ENCODE data around the gene ASB10. TPM values are rescaled to one million over a fixed set of nuclear protein-coding genes. Genes with fewer than 3 reads are reported as not detected.

ASB10 gene
- total RNA-seq, 2 experiments from 2014 or later, result not detected

- no peaks in the 10 kb centered on the region for H3K27me3 Mint-ChIP-seq
- H3K4me3 Mint-ChIP-seq, result no peak overlapping the region
- H3K9me3 Mint-ChIP-seq, result no peaks in the 10 kb centered on the region
- H3K36me3 Mint-ChIP-seq, result peaks cover 6% of the 10 kb centered on the region
- no peak overlapping the region for H3K27ac Mint-ChIP-seq
- H3K4me1 Mint-ChIP-seq (ENCODE audit: low read depth), result peaks cover 26% of the 10 kb centered on the region
- ChIA-PET POLR2A (no interaction called here), CTCF (interaction anchor here (0.8 to 1.0 kb wide), 2 partner anchors 36 to 142 kb away, joined by 3 to 4 read pairs; no protein-coding TSS in a partner anchor)
- DNase-seq, result no peak
- intact Hi-C loops (cut with micrococcal nuclease), result no loop called here
Observed at GRCh38 chr7:151208253-151208862, 21.3 kb upstream of the ASB10 start.

DNA sequence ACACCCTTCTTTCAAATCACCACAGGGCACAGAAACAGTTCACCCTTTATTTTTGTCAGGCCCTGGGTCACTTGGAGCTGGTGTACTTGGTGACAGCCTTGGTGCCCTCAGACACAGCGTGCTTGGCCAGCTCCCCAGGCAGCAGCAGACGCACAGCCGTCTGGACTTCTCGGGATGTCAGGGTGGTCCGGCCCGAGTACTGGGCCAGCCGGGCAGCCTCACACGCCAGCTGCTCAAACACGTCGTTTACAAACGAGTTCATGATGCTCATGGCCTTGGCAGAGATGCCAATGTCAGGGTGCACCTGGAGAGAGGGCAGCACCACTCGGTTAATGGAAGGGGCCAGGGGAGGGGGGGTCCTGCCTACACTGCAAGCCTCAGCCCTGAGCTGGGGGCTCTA lies 20.8 kb upstream of the ASB10 start:
- intact Hi-C loops (cut with micrococcal nuclease), result loop anchor here (2.0 kb wide), 1 partner anchor 37 kb away; no protein-coding TSS in a partner anchor
- H3K9me3 Mint-ChIP-seq, result no peaks in the 10 kb centered on the region
- H3K27ac Mint-ChIP-seq, result no peak overlapping the region
- CTCF ChIA-PET, result interaction anchor here (0.8 to 1.7 kb wide), 4 partner anchors 36 to 143 kb away, joined by 3 to 5 read pairs (median 4); no protein-coding TSS in a partner anchor
- POLR2A ChIA-PET, result no interaction called here
- no peaks in the 10 kb centered on the region for H3K27me3 Mint-ChIP-seq
- DNase-seq, result no peak
- no peaks in the 10 kb centered on the region for H3K36me3 Mint-ChIP-seq
- H3K4me3 Mint-ChIP-seq, result no peak overlapping the region
- peaks cover 26% of the 10 kb centered on the region for H3K4me1 Mint-ChIP-seq (ENCODE audit: low read depth)

GRCh38 chr7:151207315-151207714 lies 20.3 kb upstream of the ASB10 start:
- intact Hi-C loops (cut with micrococcal nuclease), result loop anchor here (2.0 kb wide), 1 partner anchor 37 kb away; no protein-coding TSS in a partner anchor
- no peaks in the 10 kb centered on the region for H3K27me3 Mint-ChIP-seq
- H3K36me3 Mint-ChIP-seq, result no peaks in the 10 kb centered on the region
- H3K4me1 Mint-ChIP-seq (ENCODE audit: low read depth), result peaks cover 26% of the 10 kb centered on the region
- no peak overlapping the region for H3K4me3 Mint-ChIP-seq
- ChIA-PET CTCF (interaction anchor here (0.8 to 1.7 kb wide), 5 partner anchors 35 to 143 kb away, joined by 3 to 5 read pairs (median 4); no protein-coding TSS in a partner anchor), POLR2A (no interaction called here)
- H3K27ac Mint-ChIP-seq, result no peak overlapping the region
- no peaks in the 10 kb centered on the region for H3K9me3 Mint-ChIP-seq
- DNase-seq, result no peak

DNA sequence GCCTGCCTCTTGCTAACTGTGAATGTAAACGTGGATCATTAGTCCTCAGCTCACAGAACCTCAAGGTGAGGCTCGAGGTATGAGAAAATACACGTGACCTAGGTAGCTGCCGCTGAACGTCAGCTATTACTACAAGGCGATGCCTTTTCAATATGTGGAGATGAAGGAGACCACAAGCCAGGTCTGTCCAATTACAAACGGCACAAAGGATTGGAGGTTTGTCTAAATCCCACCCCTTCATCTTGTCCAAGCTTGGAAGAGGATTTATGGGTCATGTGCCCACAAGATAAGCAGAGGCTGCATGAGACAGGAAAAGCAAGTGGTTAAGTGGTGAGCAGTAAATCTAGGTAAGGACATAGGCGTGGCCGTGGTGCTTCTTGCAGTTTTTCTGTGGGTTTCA lies 19.9 kb upstream of the ASB10 start:
- ChIA-PET POLR2A (no interaction called here), CTCF (interaction anchor here (1.0 to 1.7 kb wide), 4 partner anchors 35 to 105 kb away, joined by 3 to 5 read pairs (median 4); no protein-coding TSS in a partner anchor)
- H3K9me3 Mint-ChIP-seq, result no peaks in the 10 kb centered on the region
- H3K4me3 Mint-ChIP-seq, result no peak overlapping the region
- H3K27ac Mint-ChIP-seq, result no peak overlapping the region
- H3K27me3 Mint-ChIP-seq, result no peaks in the 10 kb centered on the region
- intact Hi-C loops (cut with micrococcal nuclease), result loop anchor here (2.0 kb wide), 1 partner anchor 38 kb away; no protein-coding TSS in a partner anchor
- peaks cover 26% of the 10 kb centered on the region for H3K4me1 Mint-ChIP-seq (ENCODE audit: low read depth)
- H3K36me3 Mint-ChIP-seq, result no peaks in the 10 kb centered on the region
- no peak for DNase-seq

DNA sequence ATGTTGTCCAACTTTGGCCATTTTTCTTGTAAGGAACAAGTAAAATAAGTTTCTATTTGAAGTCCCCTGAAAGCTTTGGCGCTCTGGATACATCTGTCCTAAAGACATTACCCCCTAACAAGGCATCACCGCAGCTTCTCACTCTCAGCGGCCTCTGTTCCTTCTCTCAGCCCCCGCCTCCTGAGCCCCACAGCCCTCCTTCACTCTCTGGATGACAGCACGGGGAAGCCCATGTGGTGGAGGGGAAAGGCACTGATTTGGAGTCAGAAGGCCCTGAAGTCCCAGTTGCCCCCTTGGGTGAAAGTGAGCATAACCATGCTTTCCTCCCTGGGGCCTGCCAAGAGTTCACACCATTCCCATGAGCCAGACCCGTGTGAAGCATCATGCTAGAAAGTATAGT lies 18.7 kb upstream of the ASB10 start:
- DNase-seq, result no peak
- intact Hi-C loops (cut with micrococcal nuclease), result loop anchor here (2.0 kb wide), 1 partner anchor 39 kb away; no protein-coding TSS in a partner anchor
- H3K27ac Mint-ChIP-seq, result no peak overlapping the region
- H3K9me3 Mint-ChIP-seq, result no peaks in the 10 kb centered on the region
- ChIA-PET POLR2A (no interaction called here), CTCF (interaction anchor here (0.7 kb wide), 1 partner anchor 34 kb away, joined by 3 read pairs; no protein-coding TSS in a partner anchor)
- H3K4me3 Mint-ChIP-seq, result no peak overlapping the region
- H3K4me1 Mint-ChIP-seq (ENCODE audit: low read depth), result peaks cover 26% of the 10 kb centered on the region
- H3K27me3 Mint-ChIP-seq, result no peaks in the 10 kb centered on the region
- no peaks in the 10 kb centered on the region for H3K36me3 Mint-ChIP-seq

- intact Hi-C loops (cut with micrococcal nuclease), result no loop called here
Observed at GRCh38 chr7:151204383-151205032, 17.5 kb upstream of the ASB10 start.

DNA sequence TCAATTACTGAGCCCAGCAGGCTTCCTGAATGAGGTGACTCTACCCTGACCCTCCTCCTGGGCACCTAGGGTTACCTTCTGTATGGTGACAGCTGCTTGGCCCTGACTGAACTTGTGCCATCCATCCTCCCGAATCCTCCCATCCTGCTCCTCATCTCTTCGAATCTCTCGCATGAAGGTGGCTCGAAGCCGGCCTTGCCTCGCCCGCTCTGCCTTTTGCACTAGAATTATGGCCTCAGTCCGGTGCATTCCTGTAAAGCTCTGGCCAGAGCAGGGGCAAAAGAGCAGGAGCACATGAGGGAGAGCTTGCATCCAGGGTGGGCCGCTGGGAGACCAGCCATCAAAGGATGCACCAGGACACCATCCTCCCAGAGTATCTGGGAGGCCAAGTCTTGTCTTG lies 15.8 kb upstream of the ASB10 start:
- H3K27ac Mint-ChIP-seq, result no peak overlapping the region
- H3K36me3 Mint-ChIP-seq, result no peaks in the 10 kb centered on the region
- no peaks in the 10 kb centered on the region for H3K27me3 Mint-ChIP-seq
- no peak for DNase-seq
- peaks cover 20% of the 10 kb centered on the region for H3K4me1 Mint-ChIP-seq (ENCODE audit: low read depth)
- ChIA-PET POLR2A (no interaction called here), CTCF (interaction anchor here (0.6 kb wide), 1 partner anchor 40 kb away, joined by 3 read pairs; no protein-coding TSS in a partner anchor)
- intact Hi-C loops (cut with micrococcal nuclease), result no loop called here
- no peak overlapping the region for H3K4me3 Mint-ChIP-seq
- H3K9me3 Mint-ChIP-seq, result no peaks in the 10 kb centered on the region

More at GRCh38 chr7:151204383-151205032, 17.5 kb upstream of the ASB10 start:
- Mint-ChIP-seq H3K9me3 (no peaks in the 10 kb centered on the region), H3K4me3 (no peak overlapping the region), H3K27me3 (no peaks in the 10 kb centered on the region), H3K36me3 (no peaks in the 10 kb centered on the region), H3K27ac (no peak overlapping the region), H3K4me1 (ENCODE audit: low read depth) (peaks cover 26% of the 10 kb centered on the region)
- no peak for DNase-seq
- POLR2A ChIA-PET, result no interaction called here
- CTCF ChIA-PET, result interaction anchor here (0.7 kb wide), 1 partner anchor 32 kb away, joined by 3 read pairs; no protein-coding TSS in a partner anchor

DNA sequence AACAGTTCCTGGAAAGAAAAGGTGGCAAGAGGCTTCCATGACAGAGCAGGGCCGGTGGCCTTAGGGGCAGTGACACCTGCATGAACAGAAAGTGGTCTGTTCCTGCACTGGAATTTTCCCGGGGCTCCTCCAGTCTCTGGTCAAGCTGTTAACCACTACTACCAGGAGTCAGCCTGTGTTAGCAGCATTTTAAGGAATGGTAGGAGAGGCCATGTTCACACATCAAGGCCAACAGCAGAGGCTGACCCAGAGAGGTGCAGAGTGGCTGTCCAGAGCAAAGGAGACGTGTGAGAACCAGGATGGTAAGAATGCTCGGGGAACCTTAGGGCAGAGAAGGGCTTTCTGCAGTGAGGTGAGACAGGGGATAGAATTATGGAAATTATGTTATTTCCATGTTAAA lies 14.7 kb upstream of the ASB10 start:
- no peaks in the 10 kb centered on the region for H3K9me3 Mint-ChIP-seq
- H3K4me3 Mint-ChIP-seq, result no peak overlapping the region
- CTCF ChIA-PET, result no interaction called here
- no peaks in the 10 kb centered on the region for H3K27me3 Mint-ChIP-seq
- DNase-seq, result no peak
- peaks cover 9% of the 10 kb centered on the region for H3K4me1 Mint-ChIP-seq (ENCODE audit: low read depth)
- intact Hi-C loops (cut with micrococcal nuclease), result no loop called here
- no peak overlapping the region for H3K27ac Mint-ChIP-seq
- POLR2A ChIA-PET, result no interaction called here
- no peaks in the 10 kb centered on the region for H3K36me3 Mint-ChIP-seq

DNA sequence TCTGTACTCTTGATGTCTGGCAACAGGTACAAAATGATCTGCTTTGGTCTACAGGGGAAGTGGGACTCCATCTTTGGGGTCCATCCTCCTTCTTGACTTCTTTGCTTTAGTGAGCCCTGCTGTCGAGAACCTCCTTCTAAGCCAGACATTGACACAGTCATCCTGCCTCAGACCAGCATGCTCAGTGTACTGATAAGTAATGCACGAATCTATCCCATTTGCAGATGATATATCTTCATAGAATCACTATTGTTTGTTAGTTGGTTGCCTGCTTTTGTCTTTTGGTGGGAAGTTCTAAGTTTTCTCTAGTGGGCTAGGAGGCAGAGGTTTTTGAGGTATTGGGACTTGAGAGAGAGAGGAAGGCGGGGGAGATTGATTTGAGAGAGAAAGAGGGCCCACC lies 14.3 kb upstream of the ASB10 start:
- intact Hi-C loops (cut with micrococcal nuclease), result no loop called here
- CTCF ChIA-PET, result interaction anchor here (1.1 kb wide), 1 partner anchor 42 kb away, joined by 3 read pairs; no protein-coding TSS in a partner anchor
- no peak overlapping the region for H3K27ac Mint-ChIP-seq
- H3K9me3 Mint-ChIP-seq, result no peaks in the 10 kb centered on the region
- POLR2A ChIA-PET, result no interaction called here
- H3K36me3 Mint-ChIP-seq, result no peaks in the 10 kb centered on the region
- H3K4me3 Mint-ChIP-seq, result no peak overlapping the region
- peaks cover 6% of the 10 kb centered on the region for H3K4me1 Mint-ChIP-seq (ENCODE audit: low read depth)
- no peak for DNase-seq
- no peaks in the 10 kb centered on the region for H3K27me3 Mint-ChIP-seq

- Mint-ChIP-seq H3K9me3 (no peaks in the 10 kb centered on the region), H3K36me3 (no peaks in the 10 kb centered on the region), H3K4me1 (ENCODE audit: low read depth) (no peaks in the 10 kb centered on the region), H3K27me3 (peaks cover 2% of the 10 kb centered on the region), H3K27ac (no peak overlapping the region), H3K4me3 (no peak overlapping the region)
- CTCF ChIA-PET, result no interaction called here
- no peak for DNase-seq
- intact Hi-C loops (cut with micrococcal nuclease), result no loop called here
- POLR2A ChIA-PET, result no interaction called here
Observed at GRCh38 chr7:151198945-151199848, 12.1 kb upstream of the ASB10 start.

DNA sequence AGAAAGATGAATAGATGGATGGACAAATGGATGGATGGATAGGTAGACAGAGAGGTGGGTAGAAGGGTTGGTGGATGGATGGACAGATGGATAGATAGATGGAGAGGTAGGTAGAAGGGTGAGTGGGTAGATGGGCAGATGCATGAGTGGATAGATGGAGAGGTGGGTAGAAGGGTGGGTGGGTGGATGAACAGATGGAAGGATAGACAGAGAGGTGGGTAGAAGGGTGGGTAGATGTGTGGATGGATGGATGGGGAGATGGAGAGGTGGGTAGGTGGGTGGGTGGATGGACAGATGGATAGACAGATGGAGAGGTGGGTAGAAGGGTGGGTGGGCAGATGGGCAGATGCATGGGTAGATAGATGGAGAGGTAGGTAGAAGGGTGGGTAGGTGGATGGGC lies 10.9 kb upstream of the ASB10 start:
- DNase-seq, result no peak
- no peaks in the 10 kb centered on the region for H3K9me3 Mint-ChIP-seq
- no peak overlapping the region for H3K27ac Mint-ChIP-seq
- no peak overlapping the region for H3K4me3 Mint-ChIP-seq
- intact Hi-C loops (cut with micrococcal nuclease), result no loop called here
- no peaks in the 10 kb centered on the region for H3K4me1 Mint-ChIP-seq (ENCODE audit: low read depth)
- POLR2A ChIA-PET, result no interaction called here
- CTCF ChIA-PET, result no interaction called here
- no peaks in the 10 kb centered on the region for H3K36me3 Mint-ChIP-seq
- peaks cover 2% of the 10 kb centered on the region for H3K27me3 Mint-ChIP-seq

All from activated CD4-positive, alpha-beta memory T cell treated with anti-CD3 and anti-CD28 coated beads for 36 hours (primary cell).